Measurements from ENCODE around the gene SLFN5.

- TF ChIP-seq CTCF (IDR thresholded peaks at IDR 0.05) (no peak), POLR2AphosphoS5 (IDR thresholded peaks at IDR 0.05) (no peak), POLR2A (IDR thresholded peaks at IDR 0.05) (no peak), EP300 (IDR thresholded peaks at IDR 0.05) (no peak)
Measured at GRCh38 chr17:35245196-35245486, 2.3 kb downstream of the SLFN5 start.
